Measurements from ENCODE around the gene SVIL. TPM values are rescaled to one million over a fixed set of nuclear protein-coding genes. Genes with fewer than 3 reads are reported as not detected.
"Not testable (repeated sequence)": the region's sequence is repeated elsewhere in the genome, so short reads cannot be mapped to it uniquely, and the experiment has no call there.

SVIL gene
- total and polyA plus RNA-seq, 2 donors (not counting 1 experiment from before 2014, with no cell fraction given) = 17.7 to 94.3 TPM

- H3K9ac ChIP-seq (ENCODE audit: insufficient read depth, low read length); H3K79me2 ChIP-seq (ENCODE audit: control insufficient read depth, insufficient read depth, low read length); H3K9me3 ChIP-seq (ENCODE audit: control insufficient read depth, insufficient read depth, low read depth, low read length); H3K27ac ChIP-seq (ENCODE audit: insufficient read depth, low read length); H3K4me3 ChIP-seq (replicated peaks in 1 of 4; ENCODE audit: control extremely low read depth in 1 of 4, insufficient read depth in 1 of 4, low read depth in 3 of 4, low read length in 4 of 4); H3K4me1 ChIP-seq (ENCODE audit: control insufficient read depth, extremely low read depth, insufficient read depth, low read length); H3K4me2 ChIP-seq (ENCODE audit: extremely low read depth, insufficient read depth, low read length); H3K27me3 ChIP-seq (ENCODE audit: control insufficient read depth, insufficient read depth, low read length); H2AFZ ChIP-seq (ENCODE audit: low read length); H3K36me3 ChIP-seq (ENCODE audit: control insufficient read depth, insufficient read depth, low read length); H4K20me1 ChIP-seq (ENCODE audit: control insufficient read depth, extremely low read depth, insufficient read depth, low read length); DNase-seq (ENCODE audit: low read depth in 2 of 2): not testable (repeated sequence)
These were observed 118.9 kb downstream of the SVIL start for GRCh38 chr10:29515879-29516278.

GRCh38 chr10:29515104-29515503, 119.7 kb downstream of the SVIL start:
- H4K20me1 ChIP-seq (ENCODE audit: control insufficient read depth, extremely low read depth, insufficient read depth, low read length); H3K27ac ChIP-seq (ENCODE audit: insufficient read depth, low read length); H3K4me1 ChIP-seq (ENCODE audit: control insufficient read depth, extremely low read depth, insufficient read depth, low read length); H2AFZ ChIP-seq (ENCODE audit: low read length); H3K9me3 ChIP-seq (ENCODE audit: control insufficient read depth, insufficient read depth, low read depth, low read length); H3K9ac ChIP-seq (ENCODE audit: insufficient read depth, low read length); H3K27me3 ChIP-seq (ENCODE audit: control insufficient read depth, insufficient read depth, low read length); H3K4me2 ChIP-seq (ENCODE audit: extremely low read depth, insufficient read depth, low read length); H3K79me2 ChIP-seq (ENCODE audit: control insufficient read depth, insufficient read depth, low read length); DNase-seq (ENCODE audit: low read depth in 2 of 2); H3K4me3 ChIP-seq (replicated peaks in 1 of 4; ENCODE audit: control extremely low read depth in 1 of 4, insufficient read depth in 1 of 4, low read depth in 3 of 4, low read length in 4 of 4); H3K36me3 ChIP-seq (ENCODE audit: control insufficient read depth, insufficient read depth, low read length): not testable (repeated sequence)

DNA sequence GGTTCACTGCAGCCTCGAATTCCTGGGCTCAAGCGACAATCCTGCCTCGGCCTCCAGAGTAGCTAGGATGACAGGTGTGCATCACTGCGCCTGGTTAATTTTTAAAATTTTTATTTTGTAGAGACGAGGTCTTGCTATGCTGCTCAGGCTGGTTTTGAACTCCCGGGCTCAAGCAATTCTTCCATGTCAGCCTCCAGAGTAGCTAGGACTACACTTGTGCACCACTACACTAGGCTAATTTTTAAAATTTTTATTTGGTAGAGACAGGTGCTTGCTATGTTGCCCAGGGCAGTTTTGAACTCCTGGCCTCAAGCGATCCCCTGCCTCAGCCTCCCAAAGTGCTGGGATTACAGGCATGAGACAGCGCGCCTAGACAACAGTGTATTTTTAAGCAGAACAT, 120.5 kb downstream of the SVIL start:
- no peak for DNase-seq (ENCODE audit: low read depth in 2 of 2)
- H3K27ac ChIP-seq (ENCODE audit: insufficient read depth, low read length) = no peak overlapping the region
- H3K4me3 ChIP-seq (replicated peaks in 1 of 4; ENCODE audit: control extremely low read depth in 1 of 4, insufficient read depth in 1 of 4, low read depth in 3 of 4, low read length in 4 of 4) = no peak overlapping the region
- H3K36me3 ChIP-seq (ENCODE audit: control insufficient read depth, insufficient read depth, low read length) = peaks cover 4% of the 10 kb centered on the region
- H3K79me2 ChIP-seq (ENCODE audit: control insufficient read depth, insufficient read depth, low read length) = no peaks in the 10 kb centered on the region
- no peak overlapping the region for H3K4me2 ChIP-seq (ENCODE audit: extremely low read depth, insufficient read depth, low read length)
- H3K9ac ChIP-seq (ENCODE audit: insufficient read depth, low read length) = no peak overlapping the region
- H2AFZ ChIP-seq (ENCODE audit: low read length) = no peak overlapping the region
- no peak for TF ChIP-seq EZH2 (IDR thresholded peaks at IDR 0.05; ENCODE audit: low read length, missing control alignments)
- TF ChIP-seq, protein P1, sequence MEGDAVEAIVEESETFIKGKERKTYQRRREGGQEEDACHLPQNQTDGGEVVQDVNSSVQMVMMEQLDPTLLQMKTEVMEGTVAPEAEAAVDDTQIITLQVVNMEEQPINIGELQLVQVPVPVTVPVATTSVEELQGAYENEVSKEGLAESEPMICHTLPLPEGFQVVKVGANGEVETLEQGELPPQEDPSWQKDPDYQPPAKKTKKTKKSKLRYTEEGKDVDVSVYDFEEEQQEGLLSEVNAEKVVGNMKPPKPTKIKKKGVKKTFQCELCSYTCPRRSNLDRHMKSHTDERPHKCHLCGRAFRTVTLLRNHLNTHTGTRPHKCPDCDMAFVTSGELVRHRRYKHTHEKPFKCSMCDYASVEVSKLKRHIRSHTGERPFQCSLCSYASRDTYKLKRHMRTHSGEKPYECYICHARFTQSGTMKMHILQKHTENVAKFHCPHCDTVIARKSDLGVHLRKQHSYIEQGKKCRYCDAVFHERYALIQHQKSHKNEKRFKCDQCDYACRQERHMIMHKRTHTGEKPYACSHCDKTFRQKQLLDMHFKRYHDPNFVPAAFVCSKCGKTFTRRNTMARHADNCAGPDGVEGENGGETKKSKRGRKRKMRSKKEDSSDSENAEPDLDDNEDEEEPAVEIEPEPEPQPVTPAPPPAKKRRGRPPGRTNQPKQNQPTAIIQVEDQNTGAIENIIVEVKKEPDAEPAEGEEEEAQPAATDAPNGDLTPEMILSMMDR (conservative IDR thresholded peaks at IDR 0.05 in 1 of 2, IDR thresholded peaks at IDR 0.05 in 1 of 2; ENCODE audit: low read depth in 1 of 2, low read length in 2 of 2) = no peak
- no peaks in the 10 kb centered on the region for H4K20me1 ChIP-seq (ENCODE audit: control insufficient read depth, extremely low read depth, insufficient read depth, low read length)
- H3K9me3 ChIP-seq (ENCODE audit: control insufficient read depth, insufficient read depth, low read depth, low read length) = no peaks in the 10 kb centered on the region
- H3K27me3 ChIP-seq (ENCODE audit: control insufficient read depth, insufficient read depth, low read length) = no peaks in the 10 kb centered on the region
- H3K4me1 ChIP-seq (ENCODE audit: control insufficient read depth, extremely low read depth, insufficient read depth, low read length) = no peaks in the 10 kb centered on the region

DNA sequence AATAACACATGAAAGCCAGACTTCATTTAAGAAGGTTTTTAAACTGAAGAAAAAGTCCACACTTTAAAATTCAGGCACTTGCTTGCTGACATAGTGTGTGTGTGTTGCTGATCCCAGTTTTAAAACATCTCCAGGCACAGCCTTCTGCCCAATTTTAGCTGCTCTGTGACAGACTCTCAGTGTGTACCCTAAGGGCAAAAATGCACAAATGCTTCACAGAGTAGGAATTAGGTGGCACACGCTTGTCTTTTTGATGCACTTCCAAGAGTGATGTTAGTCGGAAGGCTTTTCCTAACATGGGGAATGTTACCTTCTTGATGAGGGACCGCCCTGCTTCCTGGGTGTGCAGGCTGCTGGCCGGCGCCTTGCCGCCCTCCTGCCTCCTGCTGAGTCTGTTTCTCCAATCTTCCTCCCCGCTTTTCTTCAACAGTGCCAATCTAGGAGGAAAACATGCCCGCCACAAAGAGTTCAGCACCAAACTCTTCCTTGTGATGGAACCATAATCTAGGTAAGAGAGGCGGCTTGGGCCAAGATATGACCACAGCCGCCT, 122.3 kb downstream of the SVIL start:
- H3K4me1 ChIP-seq (ENCODE audit: control insufficient read depth, extremely low read depth, insufficient read depth, low read length) = no peaks in the 10 kb centered on the region
- no peaks in the 10 kb centered on the region for H3K79me2 ChIP-seq (ENCODE audit: control insufficient read depth, insufficient read depth, low read length)
- no peak overlapping the region for H3K27ac ChIP-seq (ENCODE audit: insufficient read depth, low read length)
- H3K4me2 ChIP-seq (ENCODE audit: extremely low read depth, insufficient read depth, low read length) = no peak overlapping the region
- no peaks in the 10 kb centered on the region for H3K27me3 ChIP-seq (ENCODE audit: control insufficient read depth, insufficient read depth, low read length)
- DNase-seq (ENCODE audit: low read depth in 2 of 2) = no peak
- H3K4me3 ChIP-seq (replicated peaks in 1 of 4; ENCODE audit: control extremely low read depth in 1 of 4, insufficient read depth in 1 of 4, low read depth in 3 of 4, low read length in 4 of 4) = no peak overlapping the region
- H4K20me1 ChIP-seq (ENCODE audit: control insufficient read depth, extremely low read depth, insufficient read depth, low read length) = no peaks in the 10 kb centered on the region
- no peaks in the 10 kb centered on the region for H3K9me3 ChIP-seq (ENCODE audit: control insufficient read depth, insufficient read depth, low read depth, low read length)
- no peak overlapping the region for H3K9ac ChIP-seq (ENCODE audit: insufficient read depth, low read length)
- no peak overlapping the region for H2AFZ ChIP-seq (ENCODE audit: low read length)
- peaks cover 5% of the 10 kb centered on the region for H3K36me3 ChIP-seq (ENCODE audit: control insufficient read depth, insufficient read depth, low read length)
- TF ChIP-seq, protein P1 (conservative IDR thresholded peaks at IDR 0.05 in 1 of 2, IDR thresholded peaks at IDR 0.05 in 1 of 2; ENCODE audit: low read depth in 1 of 2, low read length in 2 of 2) = no peak
- TF ChIP-seq EZH2 (IDR thresholded peaks at IDR 0.05; ENCODE audit: low read length, missing control alignments) = no peak

DNA sequence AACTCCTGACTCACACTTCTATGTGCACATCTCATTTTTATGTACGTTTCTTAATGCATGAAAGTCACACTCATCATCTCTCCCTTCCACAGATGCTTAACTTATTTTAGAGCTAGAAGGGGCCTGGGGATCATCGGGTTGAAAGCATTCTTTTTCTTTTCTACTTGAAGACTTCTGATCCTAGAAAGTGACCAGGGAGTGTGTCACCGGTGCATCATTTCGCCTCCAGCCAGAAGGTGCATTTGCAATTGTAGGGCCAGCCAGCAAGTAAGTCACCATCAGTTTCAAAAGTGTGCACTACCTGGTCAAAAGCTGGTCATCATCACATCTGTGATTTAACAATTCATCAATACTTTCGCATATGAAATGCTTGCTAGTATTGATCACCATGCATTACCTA, 123.0 kb downstream of the SVIL start:
- not testable (repeated sequence) for DNase-seq (ENCODE audit: low read depth in 2 of 2); H3K36me3 ChIP-seq (ENCODE audit: control insufficient read depth, insufficient read depth, low read length); H3K4me2 ChIP-seq (ENCODE audit: extremely low read depth, insufficient read depth, low read length); H4K20me1 ChIP-seq (ENCODE audit: control insufficient read depth, extremely low read depth, insufficient read depth, low read length); H3K9me3 ChIP-seq (ENCODE audit: control insufficient read depth, insufficient read depth, low read depth, low read length); H3K4me3 ChIP-seq (replicated peaks in 1 of 4; ENCODE audit: control extremely low read depth in 1 of 4, insufficient read depth in 1 of 4, low read depth in 3 of 4, low read length in 4 of 4); H3K79me2 ChIP-seq (ENCODE audit: control insufficient read depth, insufficient read depth, low read length); H3K4me1 ChIP-seq (ENCODE audit: control insufficient read depth, extremely low read depth, insufficient read depth, low read length); H3K27me3 ChIP-seq (ENCODE audit: control insufficient read depth, insufficient read depth, low read length); H3K9ac ChIP-seq (ENCODE audit: insufficient read depth, low read length); H2AFZ ChIP-seq (ENCODE audit: low read length); H3K27ac ChIP-seq (ENCODE audit: insufficient read depth, low read length)

Measured in fibroblast of lung (primary cell).